Transverse colon (tissue), 4 donors: Measurements from ENCODE around the gene ARHGEF4. TPM values are rescaled to one million over a fixed set of nuclear protein-coding genes. Genes with fewer than 3 reads are reported as not detected.

ENCODE experiments used
- DNase-seq: peaks from one replicate; pipeline ENCODE4 v3.0.0-alpha.2; 2019
- H3K27ac ChIP-seq, 4 donors: fragments of 200-600 bp; sonication (generic); 2 replicates each; pipeline ENCODE4 v1.5.1; 2016 to 2018; ENCODE audit warnings: inconsistent platforms in 4 of 4
- H3K27me3 ChIP-seq: fragments of 200-600 bp; sonication (generic); 2 replicates; pipeline ENCODE4 v1.5.1; 2017; ENCODE audit warnings: inconsistent platforms
- H3K36me3 ChIP-seq, 4 donors: fragments of 200-600 bp; sonication (generic); 2 replicates each; pipeline ENCODE4 v1.5.1; 2017 to 2019; ENCODE audit warnings: inconsistent platforms in 4 of 4
- H3K4me1 ChIP-seq, 4 donors: fragments of 200-600 bp; sonication (generic); 2 replicates each; pipeline ENCODE4 v1.5.1; 2017 to 2020; ENCODE audit warnings: inconsistent platforms in 4 of 4
- H3K4me3 ChIP-seq, 4 donors: fragments of 200-600 bp; sonication (generic); 1 replicate in 1 of 4; 2 replicates in 3 of 4; pipeline versions ENCODE4 v1.5.1 to v1.6.1; 2017 to 2019; ENCODE audit warnings: inconsistent platforms in 4 of 4
- H3K9me3 ChIP-seq, 2 donors: fragments of 200-600 bp; sonication (generic); 2 replicates each; pipeline ENCODE4 v1.5.1; 2017 to 2019; ENCODE audit warnings: inconsistent platforms in 2 of 2
- CTCF ChIP-seq, 5 experiments: fragments of 200-600 bp in 3 of 5; fragments of 450-650 bp in 2 of 5; sonication (generic) in 3 of 5; IDR thresholded peaks; 1 replicate in 2 of 5; 2 replicates in 3 of 5; pipeline ENCODE4 v1.5.1; 2016 to 2017; ENCODE audit warnings: antibody characterized with exemption in 5 of 5, inconsistent platforms in 3 of 5, mild to moderate bottlenecking in 2 of 5, moderate library complexity in 1 of 5
- EP300 ChIP-seq: sonication (generic); formaldehyde crosslinking; IDR thresholded peaks from one replicate; pipeline ENCODE4 v1.6.1; 2017; ENCODE audit warnings: antibody characterized with exemption, low read depth
- POLR2A ChIP-seq: fragments of 450-650 bp; IDR thresholded peaks from one replicate; pipeline ENCODE4 v1.6.1; 2016; ENCODE audit warnings: antibody characterized with exemption, mild to moderate bottlenecking, moderate library complexity
- POLR2AphosphoS5 ChIP-seq, 3 donors: sonication (generic); formaldehyde crosslinking; IDR thresholded peaks; one replicate each; pipeline ENCODE4 v1.6.1; 2016; ENCODE audit warnings: antibody characterized with exemption in 3 of 3
- WGBS, 2 donors: methylation state at CpG; one replicate each; pipeline ENCODE4 v1.1.5; 2018; ENCODE audit warnings: low coverage in 1 of 2; 5-methylcytosine and 5-hydroxymethylcytosine counted together
- in situ Hi-C, 4 donors: fragments of 200-750 bp; cut with MboI; loops; one replicate each; pipeline versions ENCODE4 v1.15.0 to v1.15.1; 2017; ENCODE audit warnings: low sequenced_read_pairs in 3 of 4, low pct_ligation_motif_present in 1 of 4, low pct_unique_long_range_greater_than_20kb in 1 of 4
- intact Hi-C: fragments of 100-400 bp; cut with DNase I; formaldehyde crosslinking; loops from one replicate; pipeline ENCODE4 v1.15.1; 2023; ENCODE audit warnings: low total_unique reads
- total RNA-seq, 4 donors: library from RNA; depleted of rRNA; stranded (reverse); fragments of >200 nt; gene quantifications; one replicate each; pipeline ENCODE4 v1.1.0, GENCODE V29; 2016

The ARHGEF4 gene
- total RNA-seq, 4 donors from 2014 or later: 1.2 to 16.8 (median 1.7) TPM

DNA sequence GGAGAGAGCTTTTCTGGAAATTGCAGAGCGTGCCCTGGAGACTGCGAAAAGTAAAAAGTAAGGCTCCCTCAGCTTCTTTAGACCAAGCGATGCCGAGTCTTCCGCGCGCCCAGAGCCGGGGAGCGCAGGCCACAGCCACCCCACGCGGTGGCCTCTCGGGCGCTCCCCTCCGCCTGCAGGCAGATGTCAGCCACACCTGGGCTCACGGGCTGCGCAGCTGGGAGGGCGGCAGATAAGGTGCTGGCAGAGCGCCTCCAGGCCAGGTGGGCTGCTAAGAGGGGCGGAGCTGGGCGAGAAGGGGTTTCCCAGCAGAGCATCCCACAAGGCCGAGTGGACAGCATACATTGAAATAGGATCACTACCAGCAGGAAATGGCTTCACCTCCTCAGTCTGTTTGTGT, 81.7 kb downstream of the ARHGEF4 start:
- Histone ChIP-seq H3K36me3 (no peaks in the 10 kb centered on the region), H3K4me3 (no peak overlapping the region), H3K27me3 (peaks cover 19% of the 10 kb centered on the region), H3K27ac (no peak overlapping the region), H3K4me1 (no peaks in the 10 kb centered on the region), H3K9me3 (no peaks in the 10 kb centered on the region)
- DNase-seq: no peak
- intact Hi-C loops: no loop called here
- TF ChIP-seq CTCF (IDR thresholded peaks at IDR 0.05) (no peak), EP300 (no peak), POLR2A (no peak), POLR2AphosphoS5 (IDR thresholded peaks at IDR 0.05) (no peak)
- in situ Hi-C loops: no loop called here
- 89 to 93% methylated on average over 2 to 21 of the region's 21 CpGs for WGBS, 2 donors

- no peak overlapping the region for H3K27ac ChIP-seq
- no peak for TF ChIP-seq POLR2A
- TF ChIP-seq POLR2AphosphoS5 (IDR thresholded peaks at IDR 0.05): no peak
- peak; percentile 72 to 84 (median 76) for TF ChIP-seq CTCF (IDR thresholded peaks at IDR 0.05)
- TF ChIP-seq EP300: no peak
- WGBS, 2 donors: 23 to 33% methylated on average over 4 to 7 of the region's 7 CpGs
- DNase-seq: peak; percentile 72
- H3K36me3 ChIP-seq: no peaks in the 10 kb centered on the region
- H3K9me3 ChIP-seq: no peaks in the 10 kb centered on the region
- H3K27me3 ChIP-seq: peaks cover 13% of the 10 kb centered on the region
- H3K4me3 ChIP-seq: no peak overlapping the region
- in situ Hi-C loops: no loop called here
- intact Hi-C loops: loop anchor here (5.0 kb wide), 1 partner anchor 123 kb away; no protein-coding TSS in a partner anchor
- H3K4me1 ChIP-seq: no peaks in the 10 kb centered on the region
These were observed 83.9 kb downstream of the ARHGEF4 start for GRCh38 chr2:130920415-130921163.

DNA sequence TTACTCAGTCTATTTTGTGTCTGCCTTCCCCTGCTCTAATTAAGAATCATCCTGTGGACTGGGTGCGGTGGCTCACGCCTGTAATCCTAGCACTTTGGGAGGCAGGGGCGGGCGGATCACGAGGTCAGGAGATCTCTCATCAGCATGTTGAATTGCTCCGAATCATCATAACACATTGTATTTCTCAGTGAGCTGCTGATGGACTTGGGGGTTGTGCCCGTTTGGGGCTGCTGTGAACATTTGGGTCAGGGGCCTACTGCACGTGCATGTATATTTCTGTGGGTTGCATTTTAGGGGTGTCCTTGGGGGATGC, 84.4 kb downstream of the ARHGEF4 start:
- TF ChIP-seq EP300 (no peak), POLR2AphosphoS5 (IDR thresholded peaks at IDR 0.05) (no peak), CTCF (IDR thresholded peaks at IDR 0.05) (no peak), POLR2A (no peak)
- no peak for DNase-seq
- Histone ChIP-seq H3K36me3 (no peaks in the 10 kb centered on the region), H3K4me1 (no peaks in the 10 kb centered on the region), H3K27ac (no peak overlapping the region), H3K27me3 (peaks cover 7% of the 10 kb centered on the region), H3K4me3 (no peak overlapping the region), H3K9me3 (no peaks in the 10 kb centered on the region)
- in situ Hi-C loops (no loop called here), intact Hi-C loops (loop anchor here (5.0 kb wide), 1 partner anchor 124 kb away; no protein-coding TSS in a partner anchor)
- 79% methylated on average over 8 of the region's 8 CpGs; no CpG with 5 or more reads in 1 of the 2 donors for WGBS, 2 donors

- Histone ChIP-seq H3K27me3 (no peaks in the 10 kb centered on the region), H3K36me3 (no peaks in the 10 kb centered on the region), H3K27ac (no peak overlapping the region), H3K9me3 (no peaks in the 10 kb centered on the region), H3K4me3 (no peak overlapping the region), H3K4me1 (no peaks in the 10 kb centered on the region)
- in situ Hi-C loops (no loop called here), intact Hi-C loops (loop anchor here (5.0 kb wide), 1 partner anchor 125 kb away; no protein-coding TSS in a partner anchor)
- no peak for DNase-seq
- 65 to 79% methylated on average over 2 of the region's 2 CpGs for WGBS, 2 donors
- TF ChIP-seq POLR2A (no peak), CTCF (IDR thresholded peaks at IDR 0.05) (no peak), EP300 (no peak), POLR2AphosphoS5 (IDR thresholded peaks at IDR 0.05) (no peak)
These were observed 85.7 kb downstream of the ARHGEF4 start for GRCh38 chr2:130922417-130922816.
